SK-N-SH (cell line): Measurements from ENCODE around the gene ADTRP.

ENCODE experiments used
- EP300 ChIP-seq, 2 experiments: IDR thresholded peaks; 2 replicates each; pipeline versions ENCODE4 v1.4.0 to v1.6.1; 2012; ENCODE audit warnings: borderline replicate concordance in 1 of 2, low read depth in 1 of 2, low read length in 1 of 2
- GATA2 ChIP-seq: sonication (generic); formaldehyde crosslinking; IDR thresholded peaks from 2 replicates; pipeline ENCODE4 v1.5.0; 2020; ENCODE audit warnings: mild to moderate bottlenecking, missing genetic modification reagents
- NFIC ChIP-seq: IDR thresholded peaks from 2 replicates; pipeline ENCODE4 v1.4.0; 2012; ENCODE audit warnings: borderline replicate concordance
- POLR2AphosphoS5 ChIP-seq: IDR thresholded peaks from 2 replicates; pipeline ENCODE4 v1.6.1; 2012; ENCODE audit warnings: low read depth, low read length
- RAD21 ChIP-seq: IDR thresholded peaks from 2 replicates; pipeline ENCODE4 v1.6.1; 2012; ENCODE audit warnings: mild to moderate bottlenecking, low read length
- SIN3A ChIP-seq: IDR thresholded peaks from 2 replicates; pipeline ENCODE4 v1.6.1; 2012; ENCODE audit warnings: low read depth, mild to moderate bottlenecking, low read length, moderate library complexity, borderline replicate concordance
- TCF12 ChIP-seq: IDR thresholded peaks from 2 replicates; pipeline ENCODE4 v1.4.0; 2012
- USF2 ChIP-seq: fragments of 150-350 bp; IDR thresholded peaks from 2 replicates; pipeline ENCODE4 v1.6.1; 2017; ENCODE audit warnings: antibody characterized with exemption, low read length, low read depth, borderline replicate concordance
- TF ChIP-seq, protein P1 (sequence below): fragments of 200-600 bp; sonication (generic); IDR thresholded peaks from 2 replicates; pipeline ENCODE4 v1.6.1; 2017; ENCODE audit warnings: antibody characterized with exemption, mild to moderate bottlenecking, moderate library complexity

DNA sequence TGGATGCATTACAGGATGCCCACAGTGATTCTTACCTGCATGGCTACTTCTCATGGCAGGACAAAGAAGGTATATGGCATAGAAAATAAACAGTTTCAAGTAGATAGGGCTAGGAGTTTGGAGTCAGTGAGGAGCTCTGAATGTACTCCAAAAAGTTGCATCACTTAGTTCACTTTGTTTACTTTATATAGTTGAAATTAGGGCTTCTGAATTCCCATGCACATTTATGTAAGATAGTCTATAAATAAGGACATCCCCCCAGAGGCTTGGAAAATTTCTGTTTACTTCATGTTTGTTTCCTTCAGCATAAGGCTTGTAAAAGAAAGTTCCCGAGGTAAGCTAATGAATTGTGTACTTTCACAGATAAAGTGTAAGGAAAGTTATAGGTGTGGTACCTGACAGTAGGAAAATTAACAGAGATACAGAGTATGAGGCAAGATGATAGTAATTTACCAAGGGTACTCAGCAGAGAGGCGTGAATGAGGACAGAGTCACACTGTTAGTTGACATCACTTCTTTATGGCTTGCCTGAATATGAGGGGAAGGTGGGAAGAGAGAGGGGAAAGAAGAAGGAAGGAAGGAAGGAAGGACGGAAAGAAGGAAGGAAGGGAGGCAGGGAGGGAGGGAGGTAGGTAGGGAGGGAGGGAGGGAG lies 51.1 kb downstream of the ADTRP start:
- TF ChIP-seq RAD21, result no peak
- TF ChIP-seq, protein P1, sequence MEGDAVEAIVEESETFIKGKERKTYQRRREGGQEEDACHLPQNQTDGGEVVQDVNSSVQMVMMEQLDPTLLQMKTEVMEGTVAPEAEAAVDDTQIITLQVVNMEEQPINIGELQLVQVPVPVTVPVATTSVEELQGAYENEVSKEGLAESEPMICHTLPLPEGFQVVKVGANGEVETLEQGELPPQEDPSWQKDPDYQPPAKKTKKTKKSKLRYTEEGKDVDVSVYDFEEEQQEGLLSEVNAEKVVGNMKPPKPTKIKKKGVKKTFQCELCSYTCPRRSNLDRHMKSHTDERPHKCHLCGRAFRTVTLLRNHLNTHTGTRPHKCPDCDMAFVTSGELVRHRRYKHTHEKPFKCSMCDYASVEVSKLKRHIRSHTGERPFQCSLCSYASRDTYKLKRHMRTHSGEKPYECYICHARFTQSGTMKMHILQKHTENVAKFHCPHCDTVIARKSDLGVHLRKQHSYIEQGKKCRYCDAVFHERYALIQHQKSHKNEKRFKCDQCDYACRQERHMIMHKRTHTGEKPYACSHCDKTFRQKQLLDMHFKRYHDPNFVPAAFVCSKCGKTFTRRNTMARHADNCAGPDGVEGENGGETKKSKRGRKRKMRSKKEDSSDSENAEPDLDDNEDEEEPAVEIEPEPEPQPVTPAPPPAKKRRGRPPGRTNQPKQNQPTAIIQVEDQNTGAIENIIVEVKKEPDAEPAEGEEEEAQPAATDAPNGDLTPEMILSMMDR, result no peak
- TF ChIP-seq GATA2, result no peak
- no peak for TF ChIP-seq POLR2AphosphoS5
- TF ChIP-seq NFIC, result no peak
- TF ChIP-seq EP300 (IDR thresholded peaks at IDR 0.05; ENCODE audit: borderline replicate concordance in 1 of 2, low read depth in 1 of 2, low read length in 1 of 2), result no peak
- TF ChIP-seq SIN3A, result no peak
- no peak for TF ChIP-seq TCF12
- TF ChIP-seq USF2, result no peak
